K562 (cell line): ENCODE measurements around the gene ZSCAN32. TPM values are rescaled to one million over a fixed set of nuclear protein-coding genes. Genes with fewer than 3 reads are reported as not detected.
A peak's percentile ranks its signal among the peaks of the same experiment; 100 is the strongest.

Source experiments
- ARNT ChIP-seq, 2 experiments: fragments of 450-650 bp; IDR thresholded peaks; 2 replicates each; pipeline ENCODE4 v1.6.1; 2016; ENCODE audit warnings: mild to moderate bottlenecking in 1 of 2
- BCOR ChIP-seq: fragments of 450-650 bp; IDR thresholded peaks from 2 replicates; pipeline ENCODE4 v1.6.1; 2016
- CHCHD3 ChIP-seq: fragments of 250-450 bp; sonication (Bioruptor Pico); IDR thresholded peaks from 2 replicates; pipeline ENCODE4 v2.1.2; 2022; ENCODE audit warnings: mild to moderate bottlenecking
- HCFC1 ChIP-seq: IDR thresholded peaks from 2 replicates; pipeline ENCODE4 v1.6.1; 2012; ENCODE audit warnings: low read depth, low read length, improper control_type of control experiment
- HDAC2 ChIP-seq: fragments of 450-650 bp; IDR thresholded peaks from 2 replicates; pipeline ENCODE4 v1.6.1; 2016; ENCODE audit warnings: mild to moderate bottlenecking
- HLTF ChIP-seq: fragments of 450-650 bp; IDR thresholded peaks from 2 replicates; pipeline ENCODE4 v1.6.1; 2016
- KHSRP ChIP-seq: fragments of 450-650 bp; IDR thresholded peaks from 2 replicates; pipeline ENCODE4 v1.6.1; 2017
- MTA1 ChIP-seq: fragments of 450-650 bp; IDR thresholded peaks from 2 replicates; pipeline ENCODE4 v1.6.1; 2017; ENCODE audit warnings: borderline replicate concordance
- POLR2AphosphoS5 ChIP-seq: IDR thresholded peaks from 2 replicates; pipeline ENCODE4 v1.6.1; 2011; ENCODE audit warnings: mild to moderate bottlenecking, low read depth, low read length, moderate library complexity; ENCODE audit not compliant: control insufficient read depth, insufficient read depth
- RBBP5 ChIP-seq: fragments of 200-600 bp; sonication (generic); IDR thresholded peaks from 2 replicates; pipeline ENCODE4 v1.6.1; 2012; ENCODE audit warnings: borderline replicate concordance, mild to moderate bottlenecking, low read length, control low read depth, inconsistent platforms; ENCODE audit not compliant: insufficient read depth, poor library complexity, severe bottlenecking
- RCOR1 ChIP-seq, 2 experiments: IDR thresholded peaks; 2 replicates each; pipeline ENCODE4 v1.6.1; 2012; ENCODE audit warnings: low read depth in 2 of 2, low read length in 2 of 2, borderline replicate concordance in 1 of 2, improper control_type of control experiment in 1 of 2
- RFX7 ChIP-seq: fragments of 250-450 bp; sonication (Bioruptor Pico); IDR thresholded peaks from 2 replicates; pipeline ENCODE4 v1.5.1; 2021; ENCODE audit warnings: mild to moderate bottlenecking
- RNF2 ChIP-seq: sonication (generic); IDR thresholded peaks from 2 replicates; pipeline ENCODE4 v1.6.1; 2016
- SMARCC2 ChIP-seq: fragments of 450-650 bp; IDR thresholded peaks from 2 replicates; pipeline ENCODE4 v1.6.1; 2017; ENCODE audit warnings: antibody characterized with exemption, moderate library complexity, mild to moderate bottlenecking, low read depth
- STAT5A ChIP-seq: IDR thresholded peaks from 2 replicates; pipeline ENCODE4 v1.6.1; 2012; ENCODE audit warnings: low read length, inconsistent platforms, borderline replicate concordance
- TBL1XR1 ChIP-seq, 2 experiments: IDR thresholded peaks; 2 replicates each; pipeline ENCODE4 v1.6.1; 2012; ENCODE audit warnings: improper control_type of control experiment in 2 of 2, low read length in 2 of 2, mild to moderate bottlenecking in 1 of 2
- TCF7L2 ChIP-seq: fragments of 150-350 bp; IDR thresholded peaks from 2 replicates; pipeline ENCODE4 v1.6.1; 2016; ENCODE audit warnings: low read depth, mild to moderate bottlenecking, low read length, moderate library complexity
- ZNF134 ChIP-seq: fragments of 250-450 bp; sonication (Bioruptor Pico); conservative IDR thresholded peaks from 2 replicates; pipeline ENCODE4 v1.4.0; 2020
- polyA plus RNA-seq, 8 experiments: library from polyadenylated mRNA; depleted of rRNA in 4 of 8; stranded (reverse) in 5 of 8; unstranded in 3 of 8; fragments of >200 nt; fragmentation: Nextera tagmentation in 2 of 8; fragmentation: Illumina TruSeq in 1 of 8; extraction: Ambion mirVana in 2 of 8; extraction: Trizol in 1 of 8; gene quantifications; 2 replicates each; pipeline versions ENCODE4 v1.2.1 to v1.2.3, GENCODE V29; 2011 to 2014; ENCODE audit warnings: inconsistent platforms in 1 of 8, missing spikeins in 1 of 8
- total RNA-seq, 7 experiments: library from RNA; depleted of rRNA in 6 of 7; stranded (reverse); fragments of >200 nt in 6 of 7; fragmentation: Illumina TruSeq in 2 of 7; extraction: Trizol in 2 of 7; gene quantifications; 2 replicates each; pipeline versions ENCODE4 v1.2.1 to v1.2.3, GENCODE V29; 2011 to 2021; ENCODE audit warnings: low replicate concordance in 1 of 7
- TF ChIP-seq, protein P1 (sequence below), 2 experiments: fragments of 450-650 bp in 1 of 2; sonication (generic) in 1 of 2; formaldehyde crosslinking in 1 of 2; IDR thresholded peaks in 1 of 2; conservative IDR thresholded peaks in 1 of 2; 2 replicates each; pipeline versions ENCODE4 v1.6.1 to v1.8.1; 2016 to 2023; ENCODE audit warnings: mild to moderate bottlenecking in 2 of 2, moderate library complexity in 2 of 2, inconsistent platforms in 1 of 2, missing genetic modification reagents in 1 of 2
- TF ChIP-seq, protein P2 (sequence below), 2 experiments: fragments of 450-650 bp; conservative IDR thresholded peaks; 2 replicates each; pipeline ENCODE4 v1.6.1; 2017; ENCODE audit warnings: mild to moderate bottlenecking in 2 of 2, moderate library complexity in 2 of 2
- TF ChIP-seq, protein P3 (sequence below): fragments of 250-450 bp; sonication (Bioruptor Pico); IDR thresholded peaks from 2 replicates; pipeline ENCODE4 v1.4.0; 2020; ENCODE audit warnings: mild to moderate bottlenecking
- TF ChIP-seq, protein P4 (sequence below), 2 experiments: fragments of 150-350 bp in 1 of 2; IDR thresholded peaks; 2 replicates each; pipeline ENCODE4 v1.6.1; 2012 to 2016; ENCODE audit warnings: low read depth in 2 of 2, low read length in 2 of 2, mild to moderate bottlenecking in 1 of 2, moderate library complexity in 1 of 2

ZSCAN32 gene
- total and polyA plus RNA-seq, 9 of the 15 experiments (the other 6 are each of a cell fraction or from before 2014, with no cell fraction given), result 16.0 to 29.4 (median 19.2) TPM

DNA sequence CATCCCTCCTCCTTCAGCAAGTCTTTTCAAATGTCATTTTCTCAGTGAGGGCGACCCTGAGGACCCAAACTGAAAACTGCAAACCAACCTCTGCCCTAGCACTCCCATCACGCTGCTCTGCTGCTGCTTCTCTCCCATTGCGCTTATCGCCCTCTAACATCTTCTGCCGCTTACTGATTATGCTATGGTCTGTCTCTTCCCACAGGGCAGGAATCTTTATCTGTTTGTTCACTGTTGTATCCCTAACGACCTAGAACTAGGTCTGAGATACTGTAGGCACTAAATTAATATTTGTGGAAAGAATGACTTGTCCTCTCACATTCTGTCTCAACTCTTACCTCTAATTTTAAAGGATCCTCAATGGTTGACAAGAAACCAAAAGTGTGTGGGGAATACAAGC lies 12.5 kb downstream of the ZSCAN32 start (continued):
- TF ChIP-seq, protein P1, sequence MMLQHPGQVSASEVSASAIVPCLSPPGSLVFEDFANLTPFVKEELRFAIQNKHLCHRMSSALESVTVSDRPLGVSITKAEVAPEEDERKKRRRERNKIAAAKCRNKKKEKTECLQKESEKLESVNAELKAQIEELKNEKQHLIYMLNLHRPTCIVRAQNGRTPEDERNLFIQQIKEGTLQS (IDR thresholded peaks at IDR 0.05), result peak; percentile 19; the same call in 1 of the 2 replicates
- TF ChIP-seq, protein P1 (CRISPR knock-in tag; conservative IDR thresholded peaks at IDR 0.05), result no peak
- TF ChIP-seq RFX7 (CRISPR knock-in tag) (no peak), HLTF (peak; percentile 49; the same call in 1 of the 2 replicates), RBBP5 (no peak), CHCHD3 (CRISPR knock-in tag) (no peak), TCF7L2 (no peak), STAT5A (peak; percentile 72), ARNT (IDR thresholded peaks at IDR 0.05) (no peak), SMARCC2 (peak; percentile 82), TBL1XR1 (IDR thresholded peaks at IDR 0.05; ENCODE audit: low read length in 2 of 2) (peak; percentile 50 to 76; a peak in 3 of 4 replicates), MTA1 (peak; percentile 59; the same call in 1 of the 2 replicates), POLR2AphosphoS5 (peak; percentile 72; the same call in 1 of the 2 replicates), KHSRP (peak; percentile 17; the same call in 1 of the 2 replicates), ZNF134 (CRISPR knock-in tag) (0 out of 2 replicates have a peak, but pooled peaks have one; percentile 27), RCOR1 (IDR thresholded peaks at IDR 0.05; ENCODE audit: borderline replicate concordance in 1 of 2, low read depth in 2 of 2, low read length in 2 of 2) (peak; percentile 29 to 94; a peak in 3 of 4 replicates), BCOR (peak; percentile 81), RNF2 (peak; percentile 65; the same call in 1 of the 2 replicates), HCFC1 (no peak), HDAC2 (peak; percentile 70)
- TF ChIP-seq, protein P2, sequence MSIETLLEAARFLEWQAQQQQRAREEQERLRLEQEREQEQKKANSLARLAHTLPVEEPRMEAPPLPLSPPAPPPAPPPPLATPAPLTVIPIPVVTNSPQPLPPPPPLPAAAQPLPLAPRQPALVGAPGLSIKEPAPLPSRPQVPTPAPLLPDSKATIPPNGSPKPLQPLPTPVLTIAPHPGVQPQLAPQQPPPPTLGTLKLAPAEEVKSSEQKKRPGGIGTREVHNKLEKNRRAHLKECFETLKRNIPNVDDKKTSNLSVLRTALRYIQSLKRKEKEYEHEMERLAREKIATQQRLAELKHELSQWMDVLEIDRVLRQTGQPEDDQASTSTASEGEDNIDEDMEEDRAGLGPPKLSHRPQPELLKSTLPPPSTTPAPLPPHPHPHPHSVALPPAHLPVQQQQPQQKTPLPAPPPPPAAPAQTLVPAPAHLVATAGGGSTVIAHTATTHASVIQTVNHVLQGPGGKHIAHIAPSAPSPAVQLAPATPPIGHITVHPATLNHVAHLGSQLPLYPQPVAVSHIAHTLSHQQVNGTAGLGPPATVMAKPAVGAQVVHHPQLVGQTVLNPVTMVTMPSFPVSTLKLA (conservative IDR thresholded peaks at IDR 0.05), result 0 out of 4 replicates have a peak, but pooled peaks of 1 of the 2 experiments have one; percentile 6
- TF ChIP-seq, protein P3, sequence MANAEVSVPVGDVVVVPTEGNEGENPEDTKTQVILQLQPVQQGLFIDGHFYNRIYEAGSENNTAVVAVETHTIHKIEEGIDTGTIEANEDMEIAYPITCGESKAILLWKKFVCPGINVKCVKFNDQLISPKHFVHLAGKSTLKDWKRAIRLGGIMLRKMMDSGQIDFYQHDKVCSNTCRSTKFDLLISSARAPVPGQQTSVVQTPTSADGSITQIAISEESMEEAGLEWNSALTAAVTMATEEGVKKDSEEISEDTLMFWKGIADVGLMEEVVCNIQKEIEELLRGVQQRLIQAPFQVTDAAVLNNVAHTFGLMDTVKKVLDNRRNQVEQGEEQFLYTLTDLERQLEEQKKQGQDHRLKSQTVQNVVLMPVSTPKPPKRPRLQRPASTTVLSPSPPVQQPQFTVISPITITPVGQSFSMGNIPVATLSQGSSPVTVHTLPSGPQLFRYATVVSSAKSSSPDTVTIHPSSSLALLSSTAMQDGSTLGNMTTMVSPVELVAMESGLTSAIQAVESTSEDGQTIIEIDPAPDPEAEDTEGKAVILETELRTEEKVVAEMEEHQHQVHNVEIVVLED (CRISPR knock-in tag), result no peak
- TF ChIP-seq, protein P4, sequence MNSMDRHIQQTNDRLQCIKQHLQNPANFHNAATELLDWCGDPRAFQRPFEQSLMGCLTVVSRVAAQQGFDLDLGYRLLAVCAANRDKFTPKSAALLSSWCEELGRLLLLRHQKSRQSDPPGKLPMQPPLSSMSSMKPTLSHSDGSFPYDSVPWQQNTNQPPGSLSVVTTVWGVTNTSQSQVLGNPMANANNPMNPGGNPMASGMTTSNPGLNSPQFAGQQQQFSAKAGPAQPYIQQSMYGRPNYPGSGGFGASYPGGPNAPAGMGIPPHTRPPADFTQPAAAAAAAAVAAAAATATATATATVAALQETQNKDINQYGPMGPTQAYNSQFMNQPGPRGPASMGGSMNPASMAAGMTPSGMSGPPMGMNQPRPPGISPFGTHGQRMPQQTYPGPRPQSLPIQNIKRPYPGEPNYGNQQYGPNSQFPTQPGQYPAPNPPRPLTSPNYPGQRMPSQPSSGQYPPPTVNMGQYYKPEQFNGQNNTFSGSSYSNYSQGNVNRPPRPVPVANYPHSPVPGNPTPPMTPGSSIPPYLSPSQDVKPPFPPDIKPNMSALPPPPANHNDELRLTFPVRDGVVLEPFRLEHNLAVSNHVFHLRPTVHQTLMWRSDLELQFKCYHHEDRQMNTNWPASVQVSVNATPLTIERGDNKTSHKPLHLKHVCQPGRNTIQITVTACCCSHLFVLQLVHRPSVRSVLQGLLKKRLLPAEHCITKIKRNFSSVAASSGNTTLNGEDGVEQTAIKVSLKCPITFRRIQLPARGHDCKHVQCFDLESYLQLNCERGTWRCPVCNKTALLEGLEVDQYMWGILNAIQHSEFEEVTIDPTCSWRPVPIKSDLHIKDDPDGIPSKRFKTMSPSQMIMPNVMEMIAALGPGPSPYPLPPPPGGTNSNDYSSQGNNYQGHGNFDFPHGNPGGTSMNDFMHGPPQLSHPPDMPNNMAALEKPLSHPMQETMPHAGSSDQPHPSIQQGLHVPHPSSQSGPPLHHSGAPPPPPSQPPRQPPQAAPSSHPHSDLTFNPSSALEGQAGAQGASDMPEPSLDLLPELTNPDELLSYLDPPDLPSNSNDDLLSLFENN (IDR thresholded peaks at IDR 0.05; ENCODE audit: low read depth in 2 of 2, low read length in 2 of 2), result peak in 1 of 2 experiments; percentile 80; a peak in 2 of 4 replicates
